GM18867 (cell line): ENCODE data around the gene RTEL1.
A peak's percentile ranks its signal among the peaks of the same experiment; 100 is the strongest.
"Not testable (repeated sequence)": the region's sequence is repeated elsewhere in the genome, so short reads cannot be mapped to it uniquely, and the experiment has no call there.

Source experiments
- ATAC-seq: cut with Tn5 transposase; IDR thresholded peaks from one replicate; pipeline ENCODE4 v1.9.1; 2021; ENCODE audit warnings: mild to moderate bottlenecking, moderate library complexity; ENCODE audit not compliant: unreplicated experiment

The RTEL1 gene

DNA sequence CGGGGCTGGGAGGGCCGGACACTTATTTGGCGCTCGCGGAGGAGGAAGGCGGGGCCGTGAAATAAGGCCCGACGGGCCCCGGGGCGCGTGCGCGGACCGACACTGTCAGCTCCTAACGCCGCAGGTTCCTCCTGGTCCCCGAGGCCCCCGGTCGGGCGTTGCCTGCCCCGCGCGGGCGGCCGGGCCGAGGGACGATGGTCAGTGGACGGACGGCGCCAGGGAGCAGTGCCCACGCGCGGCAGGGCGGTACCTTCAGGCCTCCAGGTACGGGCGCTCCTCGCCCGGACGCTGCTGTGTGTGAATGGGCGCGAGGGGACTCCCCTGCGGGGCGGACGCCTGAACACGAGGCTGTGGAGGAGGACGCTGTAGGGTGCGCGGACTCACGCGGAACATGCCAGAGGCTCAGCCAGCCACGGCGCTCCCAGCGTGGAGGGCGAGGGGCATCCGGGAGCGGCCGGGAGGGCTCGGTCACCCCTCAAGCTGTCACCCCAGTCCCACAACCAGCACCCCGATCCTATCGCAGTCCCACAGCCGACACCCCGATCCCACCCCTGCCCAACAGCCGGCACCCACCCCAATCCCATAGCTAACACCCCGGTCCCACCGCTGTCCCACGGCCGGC lies 30.9 kb upstream of the RTEL1 start:
- peak; percentile 78 for ATAC-seq

DNA sequence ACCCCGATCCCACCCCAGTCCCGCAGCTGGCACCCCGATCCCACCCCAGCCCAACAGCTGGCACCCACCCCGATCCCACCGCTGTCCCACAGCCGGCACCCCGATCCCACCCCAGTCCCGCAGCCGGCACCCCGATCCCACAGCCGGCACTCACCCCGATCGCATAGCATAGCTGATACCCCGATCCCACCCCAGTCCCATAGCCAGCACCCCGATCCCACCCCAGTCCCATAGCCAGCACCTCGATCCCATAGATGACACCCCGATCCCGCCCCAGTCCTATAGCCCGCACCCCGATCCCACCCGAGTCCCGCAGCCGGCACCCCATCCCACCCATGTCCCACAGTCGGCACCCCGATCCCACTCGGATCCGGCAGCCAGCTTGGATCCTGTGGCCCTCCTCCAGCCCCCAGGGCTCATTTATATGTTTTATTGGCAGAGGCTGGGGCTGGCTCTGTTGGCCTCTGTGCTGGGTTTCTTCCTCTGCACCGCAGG lies 30.3 kb upstream of the RTEL1 start:
- ATAC-seq: no peak

DNA sequence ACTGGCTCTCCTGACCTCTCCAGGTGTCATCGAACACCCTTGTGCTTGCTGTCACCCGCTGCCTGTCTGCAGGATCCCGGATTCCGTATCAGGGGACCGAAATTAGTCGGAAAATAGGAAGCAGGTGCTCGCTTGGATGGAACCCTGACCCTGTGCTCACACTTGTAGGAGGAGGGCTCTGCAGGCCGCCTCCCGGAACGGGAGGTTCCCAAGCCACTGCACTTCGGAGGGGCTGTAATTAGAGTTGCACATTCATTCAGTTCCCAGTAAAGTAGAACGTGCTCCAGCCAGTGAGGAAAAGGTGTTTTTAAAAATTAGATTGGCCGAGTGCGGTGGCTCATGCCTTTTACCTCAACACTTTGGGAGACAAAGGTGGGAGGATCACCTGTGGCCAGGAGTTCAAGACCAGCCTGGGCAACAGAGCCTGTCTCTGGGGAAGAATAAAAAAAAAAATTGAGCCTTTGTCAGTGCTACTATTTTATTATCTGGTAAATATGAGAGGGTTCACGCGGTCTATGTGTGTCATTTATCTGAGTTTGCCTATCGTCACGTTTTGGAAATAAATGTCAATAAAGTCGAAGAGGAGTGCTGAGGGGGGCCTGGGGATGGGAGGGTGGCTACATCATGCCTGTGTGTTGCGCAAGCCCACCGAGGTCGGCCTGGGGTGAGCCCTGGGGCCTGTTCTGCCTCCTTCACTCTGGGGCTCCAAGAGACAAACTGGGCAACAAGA lies 29.7 kb upstream of the RTEL1 start:
- ATAC-seq: no peak

DNA sequence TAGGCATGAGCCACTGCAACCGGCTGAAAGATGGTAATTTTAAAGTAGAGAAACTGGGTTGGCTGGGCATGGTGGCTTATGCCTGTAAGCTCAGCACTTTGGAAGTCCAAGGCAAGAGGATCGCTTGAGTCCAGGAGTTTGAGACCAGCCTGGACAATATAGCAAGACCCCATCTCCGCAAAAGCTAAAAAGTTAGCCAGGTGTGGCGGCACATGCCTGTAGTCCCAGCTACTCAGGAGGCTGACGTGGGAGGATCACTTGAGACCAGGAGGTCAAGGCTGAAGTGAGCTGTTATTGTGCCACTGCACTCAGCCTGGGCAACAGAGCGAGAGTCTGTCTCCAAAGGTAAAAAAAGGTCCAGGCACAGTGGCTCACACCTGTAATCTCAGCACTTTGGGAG lies 27.2 kb upstream of the RTEL1 start:
- ATAC-seq: not testable (repeated sequence)

DNA sequence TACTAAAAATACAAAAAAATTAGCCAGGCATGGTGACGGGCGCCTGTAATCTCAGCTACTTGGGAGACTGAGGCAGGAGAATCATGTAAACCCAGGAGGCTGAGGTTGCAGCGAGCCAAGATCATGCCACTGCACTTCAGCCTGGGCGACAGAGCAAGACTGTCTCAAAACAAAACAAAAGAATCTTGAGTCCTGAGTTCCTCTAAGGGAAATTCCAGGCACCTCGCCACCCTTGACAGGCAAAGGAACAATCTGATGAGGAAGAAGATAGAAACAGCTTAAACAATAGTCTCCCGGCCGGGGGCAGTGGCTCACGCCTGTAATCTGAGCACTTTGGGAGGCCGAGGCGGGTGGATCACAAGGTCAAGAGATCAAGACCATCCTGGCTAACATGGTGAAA lies 26.7 kb upstream of the RTEL1 start:
- not testable (repeated sequence) for ATAC-seq

DNA sequence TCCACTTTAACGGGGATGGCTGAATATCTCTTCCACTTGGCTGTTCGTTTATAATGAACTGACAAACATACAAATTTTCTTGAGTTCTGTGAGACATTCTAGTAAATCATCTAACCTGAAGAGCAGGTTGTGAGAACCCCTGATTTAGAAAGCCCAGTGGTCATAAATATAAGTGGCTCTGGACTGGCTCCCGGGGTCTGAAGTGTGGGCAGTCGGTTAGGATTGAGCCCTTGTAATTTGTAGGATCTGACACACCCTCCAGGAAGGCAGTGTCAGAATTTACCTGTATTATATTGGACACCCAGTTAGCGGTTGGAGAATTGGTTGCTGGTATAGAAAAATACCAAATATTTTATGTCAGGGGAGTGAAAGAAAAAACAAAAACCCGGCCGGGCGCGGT lies 24.4 kb upstream of the RTEL1 start:
- no peak for ATAC-seq

DNA sequence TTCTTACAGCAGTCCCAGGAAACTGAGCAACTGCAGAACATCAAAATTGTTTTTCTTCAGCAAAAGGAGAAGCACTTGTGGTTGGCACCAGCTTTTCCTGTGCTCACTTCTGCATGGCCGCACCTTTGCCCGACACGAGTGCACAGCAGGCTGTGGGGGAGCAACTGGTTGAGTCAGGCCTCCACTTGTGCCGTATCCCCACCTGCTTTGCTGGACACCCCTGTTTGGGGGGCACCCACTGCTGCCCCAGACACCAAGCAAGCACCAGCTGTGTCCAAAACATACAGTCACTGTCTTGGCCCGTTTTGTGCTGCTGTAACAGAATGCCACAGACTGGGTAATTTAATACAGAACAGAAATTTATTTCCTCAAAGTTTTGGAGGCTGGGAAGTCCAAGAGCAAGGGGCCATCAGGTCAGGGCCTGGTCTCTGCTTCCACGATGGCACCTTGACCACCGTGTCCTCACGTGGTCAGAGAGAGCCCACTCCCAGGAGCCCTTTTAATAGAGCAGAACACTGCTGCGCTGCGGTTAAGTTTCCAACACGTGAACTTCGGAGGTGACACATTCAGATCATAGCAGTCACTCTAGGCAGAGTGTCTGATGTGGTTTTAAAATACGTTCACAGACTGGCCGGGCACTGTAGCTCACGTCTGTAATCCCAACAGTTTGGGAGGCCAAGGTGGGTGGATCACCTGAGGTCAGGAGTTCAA lies 22.5 kb upstream of the RTEL1 start:
- peak; percentile 61 for ATAC-seq

DNA sequence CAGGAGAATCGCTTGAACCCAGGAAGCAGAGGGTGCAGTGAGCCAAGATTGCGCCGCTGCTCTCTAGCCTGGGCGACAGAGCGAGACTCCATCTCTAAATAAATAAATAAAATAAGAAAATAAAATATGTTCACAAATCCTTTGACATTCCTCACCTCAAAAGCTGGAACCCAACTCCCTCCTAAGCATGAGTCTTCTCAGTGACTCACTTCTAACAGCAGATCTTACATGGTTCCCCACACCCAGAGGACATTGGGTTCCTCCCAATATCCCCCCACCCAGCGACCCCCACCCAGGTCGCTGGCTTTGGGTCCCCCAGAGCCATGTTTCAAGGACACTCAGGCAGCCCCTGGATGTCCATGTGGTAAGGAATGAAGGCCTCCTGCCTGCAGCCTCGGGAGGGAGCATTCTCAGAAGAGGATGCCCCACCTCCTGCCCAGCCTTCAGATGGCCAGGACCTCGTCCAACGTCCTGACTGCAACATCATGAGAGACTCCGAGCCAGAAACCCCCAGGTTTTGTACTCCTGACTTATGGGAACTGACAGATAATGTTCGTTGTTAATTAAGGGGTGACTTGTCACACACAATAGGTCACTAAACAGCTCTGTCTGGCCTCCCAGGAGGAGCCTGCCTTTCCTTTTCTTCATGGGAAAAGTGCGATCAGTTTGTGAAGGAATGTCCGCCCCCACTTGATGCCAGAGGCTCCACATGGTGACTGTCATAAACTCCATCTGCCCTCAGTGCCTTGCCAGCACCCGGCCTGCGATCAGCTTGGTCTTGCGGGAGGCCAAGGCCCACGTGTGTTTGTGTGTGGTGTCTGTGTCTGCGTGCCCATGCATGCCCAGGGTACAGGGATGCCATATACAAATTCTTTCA lies 21.1 kb upstream of the RTEL1 start:
- ATAC-seq: no peak

DNA sequence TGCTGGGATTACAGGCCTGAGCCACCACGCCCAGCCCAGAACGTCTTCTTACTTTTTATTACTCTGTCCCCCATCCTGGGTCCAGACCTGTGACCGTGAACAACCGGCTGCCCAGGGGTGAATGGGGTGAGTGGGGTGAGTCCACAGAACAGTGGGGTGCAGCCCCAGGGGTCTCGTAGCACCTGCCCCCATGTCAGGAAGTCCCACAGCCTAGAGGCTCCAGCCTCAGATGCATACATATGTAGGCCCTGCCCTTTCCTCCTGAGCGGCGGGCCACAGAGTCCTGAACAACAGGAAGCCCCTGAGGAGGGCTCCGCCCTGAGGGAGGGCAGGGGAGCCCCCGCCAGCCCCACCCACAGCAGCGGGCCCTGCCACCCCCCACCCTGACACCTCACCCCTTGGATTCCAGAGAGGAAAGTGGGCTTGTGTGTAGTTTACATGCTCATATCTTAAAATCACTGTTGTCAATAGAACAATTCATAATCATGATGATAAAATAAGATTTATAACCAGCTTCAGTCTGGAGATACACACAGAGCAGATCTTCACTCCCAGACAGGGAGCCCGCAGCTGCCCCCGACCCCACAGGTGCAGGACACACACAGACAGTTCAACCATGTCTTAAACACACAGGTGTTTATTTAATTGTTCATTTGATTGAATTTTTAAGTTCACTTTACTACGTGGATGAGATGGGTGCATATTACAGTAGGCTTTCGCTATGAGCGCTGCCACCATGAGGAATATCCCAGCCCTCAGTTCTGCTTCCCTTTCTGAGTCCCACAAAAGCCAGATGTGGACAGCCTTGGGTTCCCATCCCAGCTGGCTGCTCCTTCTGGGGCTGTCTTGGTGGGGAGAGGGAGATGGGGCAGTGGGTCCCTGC lies 18.8 kb upstream of the RTEL1 start:
- ATAC-seq: no peak

DNA sequence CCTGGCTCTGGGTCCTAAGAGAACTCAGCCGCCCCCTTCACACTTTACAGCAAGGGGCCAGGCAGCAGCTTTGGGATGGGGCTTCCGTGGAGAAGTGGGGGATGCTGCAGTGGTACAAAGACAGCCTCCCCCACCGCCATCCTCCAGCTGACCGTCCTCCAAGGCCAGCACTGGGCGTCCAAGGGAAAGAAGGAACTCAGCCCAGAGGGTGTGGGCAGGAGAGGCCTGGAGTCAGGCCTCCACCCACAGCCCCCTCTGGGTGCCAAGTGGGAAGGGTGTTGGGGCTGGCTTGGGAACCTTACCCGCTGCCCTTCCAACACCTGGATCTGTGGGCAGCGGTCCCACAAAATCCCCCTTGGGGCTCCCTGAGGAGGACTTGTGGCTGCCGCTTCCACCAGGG lies 18.0 kb upstream of the RTEL1 start:
- ATAC-seq: no peak

DNA sequence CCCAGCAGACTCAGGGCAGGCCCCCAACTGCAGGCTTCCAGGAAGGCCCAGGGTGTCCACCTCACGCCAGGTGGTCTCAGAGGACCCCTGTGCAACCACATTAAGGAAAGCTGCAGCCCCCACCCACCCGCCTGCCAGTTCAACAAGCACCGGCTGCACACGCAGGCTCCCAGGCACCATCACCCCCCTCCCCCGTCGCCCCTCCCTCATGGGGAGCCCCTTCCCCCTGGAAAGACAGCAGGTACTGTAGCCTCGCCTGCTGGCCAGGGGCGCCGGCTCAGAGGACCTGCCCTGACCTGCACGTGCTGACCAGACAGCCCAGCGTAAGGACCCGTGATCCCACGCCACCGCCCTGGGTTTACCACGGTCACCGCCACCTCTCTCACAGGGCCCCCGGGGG lies 17.4 kb upstream of the RTEL1 start:
- ATAC-seq: not testable (repeated sequence)

DNA sequence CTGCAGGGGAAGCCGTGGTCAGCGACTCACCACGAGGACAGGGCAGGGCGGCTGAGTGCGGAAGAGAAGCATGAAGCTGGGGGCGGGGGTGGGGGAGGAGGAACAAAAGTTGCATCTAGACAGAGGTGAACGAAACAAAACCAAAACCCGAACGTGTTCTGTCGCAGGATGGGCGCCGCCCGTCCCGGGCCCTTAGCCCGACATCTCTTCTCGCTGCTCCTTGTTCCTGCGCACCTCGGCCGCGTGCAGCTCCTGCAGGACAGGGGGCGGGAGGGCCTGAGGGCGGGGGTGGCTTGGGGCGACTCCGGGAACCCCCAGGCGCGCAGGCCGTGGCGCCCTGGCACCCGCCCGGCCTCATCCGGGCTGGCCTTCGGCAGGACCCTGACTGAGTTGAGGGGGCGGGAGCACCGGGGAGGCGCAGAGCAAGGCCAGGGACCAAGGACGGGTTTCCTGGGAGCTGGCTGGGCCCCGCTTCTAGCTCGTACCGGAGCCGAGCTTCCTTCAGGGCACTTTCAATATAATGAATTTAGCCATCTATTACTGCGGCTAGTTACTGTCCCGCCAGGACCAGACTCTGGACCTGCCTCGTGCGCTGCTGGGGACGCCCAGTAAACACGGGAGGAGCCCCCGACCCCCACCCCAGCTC lies 16.8 kb upstream of the RTEL1 start:
- ATAC-seq: peak; percentile 27

DNA sequence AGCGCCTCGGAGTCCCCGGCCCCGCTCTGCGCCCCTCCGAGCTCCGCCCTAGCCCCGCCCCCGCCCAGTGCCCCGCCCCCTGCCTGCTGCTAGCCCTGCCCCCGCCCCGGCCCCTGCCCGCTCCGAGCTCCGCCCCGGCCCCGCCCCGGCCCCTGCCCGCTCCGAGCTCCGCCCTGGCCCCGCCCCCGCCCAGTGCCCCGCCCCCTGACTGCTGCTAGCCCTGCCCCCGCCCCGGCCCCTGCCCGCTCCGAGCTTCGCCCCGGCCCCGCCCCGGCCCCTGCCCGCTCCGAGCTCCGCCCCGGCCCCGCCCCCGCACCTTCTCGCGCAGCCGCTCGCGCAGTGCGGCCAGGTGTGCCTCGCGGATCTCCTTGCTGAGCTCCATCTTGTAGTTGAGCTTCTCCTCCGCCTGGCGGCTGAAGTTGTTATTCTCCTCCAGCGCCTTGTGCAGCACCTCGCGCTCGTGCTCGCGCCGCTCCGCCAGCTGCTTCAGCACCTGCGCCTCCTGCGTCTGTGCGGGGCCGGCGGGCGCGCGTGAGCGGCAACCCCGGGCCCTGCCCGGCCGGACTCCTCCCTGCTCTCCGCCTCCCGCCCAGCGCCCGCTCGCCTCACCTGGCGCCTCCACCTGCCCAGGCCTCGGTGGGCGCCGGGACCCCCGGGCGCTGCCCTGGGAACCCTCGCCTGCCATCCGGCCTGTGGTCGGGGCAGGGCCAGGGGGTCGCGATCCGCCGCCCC lies 16.2 kb upstream of the RTEL1 start:
- peak; percentile 69 for ATAC-seq

DNA sequence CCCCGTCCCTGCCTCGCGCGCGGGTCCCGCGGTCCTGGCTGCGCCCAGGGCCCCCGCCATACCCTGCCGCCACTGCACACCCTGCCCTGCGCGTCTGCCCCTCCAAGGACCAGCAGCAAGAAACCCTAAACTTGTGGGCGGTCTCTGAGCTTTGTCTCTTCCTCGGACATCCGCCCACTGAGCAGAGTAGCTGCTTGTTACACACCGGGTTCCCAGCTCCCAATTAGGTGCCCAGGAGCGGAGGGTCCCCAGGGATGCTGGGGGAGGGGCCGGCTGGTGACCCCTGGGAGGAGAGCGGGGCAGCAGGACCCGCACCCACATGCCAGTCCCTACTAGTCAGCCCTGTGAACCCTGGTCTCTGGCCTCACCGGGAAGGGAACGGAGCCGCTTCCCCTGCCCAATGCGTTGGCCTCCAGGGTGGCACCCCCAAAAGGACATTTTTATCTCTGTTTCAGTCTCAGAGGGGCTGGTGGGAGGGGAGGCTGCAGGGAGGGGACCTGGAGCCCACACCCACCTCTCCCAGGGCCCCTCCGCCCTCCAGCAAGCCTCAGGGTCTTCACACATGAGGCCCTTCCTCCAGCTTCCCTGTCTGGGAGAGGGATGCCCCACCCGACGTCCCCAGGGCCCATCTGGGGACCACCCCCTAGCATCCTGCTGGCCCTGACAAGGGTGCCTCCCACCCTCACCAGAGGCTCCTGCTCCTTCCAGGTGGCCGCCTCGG lies 15.4 kb upstream of the RTEL1 start:
- ATAC-seq: peak; percentile 5

DNA sequence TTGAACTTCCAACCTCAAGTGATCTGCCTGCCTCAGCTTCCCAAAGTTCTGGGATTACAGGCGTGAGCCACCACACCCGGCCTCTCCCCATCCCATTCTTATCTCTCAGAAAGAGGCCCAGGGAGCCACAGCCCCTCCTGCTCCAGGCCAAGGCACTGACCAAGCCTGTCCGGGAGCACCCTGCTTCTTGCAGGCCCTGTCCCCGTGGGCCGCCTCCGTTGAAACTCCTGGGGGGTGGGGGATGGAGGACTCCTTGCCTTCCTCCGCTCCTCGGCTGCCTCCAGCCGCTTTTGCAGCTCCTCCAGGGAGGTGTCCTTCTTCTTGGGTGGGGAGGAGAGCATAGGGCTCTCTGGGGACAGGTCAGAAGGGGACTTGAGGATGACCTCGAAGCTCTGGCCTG lies 14.6 kb upstream of the RTEL1 start:
- no peak for ATAC-seq

DNA sequence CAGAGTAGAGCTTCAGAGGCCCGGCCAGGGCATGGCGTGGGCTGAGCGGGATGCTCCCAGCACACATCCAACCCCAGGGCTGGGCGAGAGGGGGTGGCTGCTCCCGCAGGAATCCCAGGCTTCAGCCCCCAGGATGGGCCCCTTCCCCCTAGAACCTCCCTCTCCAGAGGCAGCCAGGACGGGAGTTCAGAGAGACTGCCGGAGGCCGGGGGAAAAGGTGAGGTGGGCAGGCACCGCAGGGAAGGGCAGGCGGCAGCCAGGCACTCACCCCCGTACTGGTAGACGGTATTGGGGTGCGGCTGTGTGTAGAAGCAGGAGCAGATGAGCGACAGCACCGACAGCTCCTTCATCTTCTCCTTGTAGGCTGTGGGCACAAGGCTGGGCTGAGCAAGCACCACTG lies 14.2 kb upstream of the RTEL1 start:
- no peak for ATAC-seq

DNA sequence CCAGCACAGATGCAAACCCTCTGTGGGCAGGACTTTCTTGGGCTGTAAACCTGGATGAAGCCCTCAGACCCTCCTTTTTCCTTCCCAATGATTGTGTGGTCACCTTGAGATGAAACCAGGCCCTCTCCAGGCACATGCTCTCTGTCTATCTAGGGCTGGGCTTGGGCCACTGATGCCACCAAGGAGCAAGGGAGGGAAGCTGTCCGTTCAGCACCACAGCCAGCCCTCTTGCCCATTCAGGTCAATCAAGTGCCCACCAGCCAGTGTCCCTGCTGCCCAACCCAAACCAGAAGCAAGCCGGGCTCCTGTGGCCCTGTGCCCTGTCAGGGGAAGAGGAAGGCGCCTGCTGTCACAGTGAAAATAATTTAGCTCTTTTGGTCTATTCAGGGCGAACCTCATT lies 12.9 kb upstream of the RTEL1 start:
- no peak for ATAC-seq

DNA sequence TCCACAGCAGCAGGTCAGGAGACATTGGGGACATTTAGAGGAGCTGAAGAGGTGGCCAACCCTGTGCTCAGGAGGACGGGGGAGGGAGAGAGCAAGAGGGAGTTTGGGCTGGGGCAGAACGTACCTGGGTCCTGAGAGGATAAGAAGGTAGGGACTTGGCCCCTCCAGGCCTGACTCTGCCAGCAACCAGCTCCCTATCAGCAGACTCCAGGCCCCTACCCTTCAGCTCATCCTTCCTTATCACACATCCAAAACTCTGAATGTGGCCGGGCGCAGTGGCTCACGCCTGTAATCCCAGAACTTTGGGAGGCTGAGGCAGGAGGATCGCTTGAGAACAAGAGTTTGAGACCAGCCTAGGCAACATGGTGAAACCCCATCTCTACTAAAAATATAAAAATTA lies 9.9 kb upstream of the RTEL1 start:
- no peak for ATAC-seq
